ENCODE measurements around the gene GGT6.

- TF ChIP-seq CTCF (IDR thresholded peaks at IDR 0.05): no peak
- no peak for TF ChIP-seq POLR2A (IDR thresholded peaks at IDR 0.05)
Measured at GRCh38 chr17:4576729-4577322, 16.4 kb upstream of the GGT6 start.
